ENCODE results near the gene BBS9. TPM values are rescaled to one million over a fixed set of nuclear protein-coding genes. Genes with fewer than 3 reads are reported as not detected.

The BBS9 gene
- polyA plus RNA-seq, 1 donor from 2014 or later, result 9.8 TPM

DNA sequence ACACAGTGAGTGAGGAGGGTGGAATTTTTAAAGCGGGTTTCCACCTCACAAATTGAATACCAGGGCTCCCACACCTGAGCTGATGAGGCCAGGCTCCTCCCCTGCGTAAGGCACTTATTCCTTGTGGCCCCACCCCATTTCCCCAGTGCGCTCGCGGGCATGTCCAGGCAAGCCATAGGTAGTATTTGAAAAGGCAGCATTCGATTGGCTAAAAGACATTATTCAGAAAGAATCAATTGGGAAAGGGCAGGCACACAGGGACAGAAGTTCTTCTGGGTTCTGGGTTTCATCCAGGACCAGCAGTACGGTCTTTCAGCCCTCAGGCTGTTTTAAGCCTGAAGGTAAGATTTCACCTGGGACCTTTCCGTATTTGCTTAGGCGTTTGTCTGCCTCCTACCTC, 222.3 kb downstream of the BBS9 start:
- H3K4me3 ChIP-seq (ENCODE audit: low read length), result no peak overlapping the region
- H3K9me2 ChIP-seq (ENCODE audit: insufficient read depth, low read length), result no peaks in the 10 kb centered on the region
- no peak for TF ChIP-seq REST (IDR thresholded peaks at IDR 0.05; ENCODE audit: borderline replicate concordance)
- no peak for TF ChIP-seq EP300 (conservative IDR thresholded peaks at IDR 0.05; ENCODE audit: poor library complexity, severe bottlenecking)
- TF ChIP-seq RAD21 (conservative IDR thresholded peaks at IDR 0.05), result no peak
- no peak for TF ChIP-seq EZH2 (IDR thresholded peaks at IDR 0.05; ENCODE audit: borderline replicate concordance, insufficient read depth, low read length, poor library complexity, severe bottlenecking)
- TF ChIP-seq POLR2AphosphoS5 (IDR thresholded peaks at IDR 0.05), result no peak
- TF ChIP-seq TAF1 (IDR thresholded peaks at IDR 0.05; ENCODE audit: low read depth), result no peak
- TF ChIP-seq, protein P1, sequence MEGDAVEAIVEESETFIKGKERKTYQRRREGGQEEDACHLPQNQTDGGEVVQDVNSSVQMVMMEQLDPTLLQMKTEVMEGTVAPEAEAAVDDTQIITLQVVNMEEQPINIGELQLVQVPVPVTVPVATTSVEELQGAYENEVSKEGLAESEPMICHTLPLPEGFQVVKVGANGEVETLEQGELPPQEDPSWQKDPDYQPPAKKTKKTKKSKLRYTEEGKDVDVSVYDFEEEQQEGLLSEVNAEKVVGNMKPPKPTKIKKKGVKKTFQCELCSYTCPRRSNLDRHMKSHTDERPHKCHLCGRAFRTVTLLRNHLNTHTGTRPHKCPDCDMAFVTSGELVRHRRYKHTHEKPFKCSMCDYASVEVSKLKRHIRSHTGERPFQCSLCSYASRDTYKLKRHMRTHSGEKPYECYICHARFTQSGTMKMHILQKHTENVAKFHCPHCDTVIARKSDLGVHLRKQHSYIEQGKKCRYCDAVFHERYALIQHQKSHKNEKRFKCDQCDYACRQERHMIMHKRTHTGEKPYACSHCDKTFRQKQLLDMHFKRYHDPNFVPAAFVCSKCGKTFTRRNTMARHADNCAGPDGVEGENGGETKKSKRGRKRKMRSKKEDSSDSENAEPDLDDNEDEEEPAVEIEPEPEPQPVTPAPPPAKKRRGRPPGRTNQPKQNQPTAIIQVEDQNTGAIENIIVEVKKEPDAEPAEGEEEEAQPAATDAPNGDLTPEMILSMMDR (IDR thresholded peaks at IDR 0.05; ENCODE audit: poor library complexity, severe bottlenecking), result no peak
- TF ChIP-seq MXI1 (conservative IDR thresholded peaks at IDR 0.05; ENCODE audit: poor library complexity, severe bottlenecking), result no peak
- H4K20me1 ChIP-seq (ENCODE audit: insufficient read depth), result no peaks in the 10 kb centered on the region
- no peak overlapping the region for H2AFZ ChIP-seq (ENCODE audit: low read depth, low read length)
- H3K27me3 ChIP-seq (ENCODE audit: insufficient read depth, low read depth, low read length), result no peaks in the 10 kb centered on the region
- no peaks in the 10 kb centered on the region for H3F3A ChIP-seq (ENCODE audit: insufficient read depth, low read length, poor library complexity, severe bottlenecking)
- H3K27ac ChIP-seq (ENCODE audit: low read length), result no peak overlapping the region
- H3K9ac ChIP-seq (ENCODE audit: low read length), result no peak overlapping the region
- no peaks in the 10 kb centered on the region for H3K79me2 ChIP-seq (replicated peaks; ENCODE audit: insufficient read depth, low read length)
- H3K9me3 ChIP-seq (ENCODE audit: low read length), result no peaks in the 10 kb centered on the region
- H3K36me3 ChIP-seq (ENCODE audit: insufficient read depth, low read length), result no peaks in the 10 kb centered on the region
- H3K4me2 ChIP-seq (ENCODE audit: low read length), result no peak overlapping the region

- no peaks in the 10 kb centered on the region for H4K20me1 ChIP-seq (ENCODE audit: insufficient read depth)
- no peaks in the 10 kb centered on the region for H3F3A ChIP-seq (ENCODE audit: insufficient read depth, low read length, poor library complexity, severe bottlenecking)
- no peak overlapping the region for H3K9ac ChIP-seq (ENCODE audit: low read length)
- TF ChIP-seq POLR2AphosphoS5 (IDR thresholded peaks at IDR 0.05) (no peak), SMC3 (conservative IDR thresholded peaks at IDR 0.05; ENCODE audit: poor library complexity) (no peak), RAD21 (conservative IDR thresholded peaks at IDR 0.05) (no peak), REST (IDR thresholded peaks at IDR 0.05; ENCODE audit: borderline replicate concordance) (no peak), MXI1 (conservative IDR thresholded peaks at IDR 0.05; ENCODE audit: poor library complexity, severe bottlenecking) (no peak), EP300 (conservative IDR thresholded peaks at IDR 0.05; ENCODE audit: poor library complexity, severe bottlenecking) (no peak), EZH2 (IDR thresholded peaks at IDR 0.05; ENCODE audit: borderline replicate concordance, insufficient read depth, low read length, poor library complexity, severe bottlenecking) (no peak), TAF1 (IDR thresholded peaks at IDR 0.05; ENCODE audit: low read depth) (no peak)
- TF ChIP-seq, protein P1 (IDR thresholded peaks at IDR 0.05; ENCODE audit: poor library complexity, severe bottlenecking), result no peak
- H3K27ac ChIP-seq (ENCODE audit: low read length), result no peak overlapping the region
- no peaks in the 10 kb centered on the region for H3K36me3 ChIP-seq (ENCODE audit: insufficient read depth, low read length)
- H3K4me2 ChIP-seq (ENCODE audit: low read length), result no peak overlapping the region
- no peaks in the 10 kb centered on the region for H3K9me3 ChIP-seq (ENCODE audit: low read length)
- H2AFZ ChIP-seq (ENCODE audit: low read depth, low read length), result no peak overlapping the region
- no peaks in the 10 kb centered on the region for H3K9me2 ChIP-seq (ENCODE audit: insufficient read depth, low read length)
- H3K27me3 ChIP-seq (ENCODE audit: insufficient read depth, low read depth, low read length), result no peaks in the 10 kb centered on the region
- no peak overlapping the region for H3K4me3 ChIP-seq (ENCODE audit: low read length)
- no peaks in the 10 kb centered on the region for H3K79me2 ChIP-seq (replicated peaks; ENCODE audit: insufficient read depth, low read length)
These were observed 224.8 kb downstream of the BBS9 start for GRCh38 chr7:33354201-33354600.

Data from neural cell (in vitro differentiated cells).